Immature natural killer cell (primary cell): ENCODE results near the gene FAM228B. TPM values are rescaled to one million over a fixed set of nuclear protein-coding genes. Genes with fewer than 3 reads are reported as not detected.
"Not testable (repeated sequence)": the region's sequence is repeated elsewhere in the genome, so short reads cannot be mapped to it uniquely, and the experiment has no call there.

Experiments used
- DNase-seq, 3 donors: peaks; one replicate each; pipeline ENCODE4 v3.0.0; 2022; ENCODE audit warnings: mixed read lengths in 1 of 3
- H3K27ac Mint-ChIP-seq, 6 donors: one replicate each; pipeline ENCODE4 v1.8.0; 2020; ENCODE audit warnings: mixed read lengths in 6 of 6, mild to moderate bottlenecking in 5 of 6, inconsistent platforms in 4 of 6, moderate library complexity in 3 of 6
- H3K27me3 Mint-ChIP-seq, 3 donors: one replicate each; pipeline ENCODE4 v1.8.0; 2020 to 2021; ENCODE audit warnings: low read depth in 3 of 3, mild to moderate bottlenecking in 3 of 3, mixed read lengths in 3 of 3, moderate library complexity in 3 of 3, inconsistent platforms in 1 of 3
- H3K36me3 Mint-ChIP-seq, 3 donors: one replicate each; pipeline ENCODE4 v1.8.0; 2020; ENCODE audit warnings: mixed read lengths in 3 of 3, inconsistent platforms in 2 of 3, mild to moderate bottlenecking in 2 of 3
- H3K4me1 Mint-ChIP-seq, 2 donors: one replicate each; pipeline ENCODE4 v1.8.0; 2020; ENCODE audit warnings: inconsistent platforms in 2 of 2, mild to moderate bottlenecking in 2 of 2, mixed read lengths in 2 of 2, moderate library complexity in 1 of 2
- H3K4me3 Mint-ChIP-seq, 5 donors: one replicate each; pipeline ENCODE4 v1.8.0; 2020; ENCODE audit warnings: mild to moderate bottlenecking in 5 of 5, mixed read lengths in 5 of 5, inconsistent platforms in 3 of 5, moderate library complexity in 3 of 5
- H3K9me3 Mint-ChIP-seq, 6 donors: one replicate each; pipeline ENCODE4 v1.8.0; 2020; ENCODE audit warnings: mild to moderate bottlenecking in 6 of 6, mixed read lengths in 6 of 6, inconsistent platforms in 4 of 6, moderate library complexity in 3 of 6
- polyA plus RNA-seq, 3 donors: library from polyadenylated mRNA; unstranded; fragments of 300-500 nt; fragmentation: Illumina TruSeq; gene quantifications; one replicate each; pipeline ENCODE4 v1.2.3, GENCODE V29; 2021

Gene FAM228B
- polyA plus RNA-seq, 3 donors from 2014 or later, result 4.1 to 16.2 (median 16.1) TPM

- no peaks in the 10 kb centered on the region for H3K36me3 Mint-ChIP-seq
- H3K4me1 Mint-ChIP-seq, result no peaks in the 10 kb centered on the region
- no peak overlapping the region for H3K4me3 Mint-ChIP-seq
- peaks cover 0 to 2% (median 0%) of the 10 kb centered on the region in 3 donors for H3K27me3 Mint-ChIP-seq
- no peak overlapping the region for H3K27ac Mint-ChIP-seq
- H3K9me3 Mint-ChIP-seq, result no peaks in the 10 kb centered on the region
- no peak for DNase-seq
Measured at GRCh38 chr2:24179683-24180082, 56.4 kb downstream of the FAM228B start.

- no peak for DNase-seq
- Mint-ChIP-seq H3K4me3 (no peak overlapping the region), H3K4me1 (no peaks in the 10 kb centered on the region), H3K36me3 (peaks cover 0 to 1% (median 0%) of the 10 kb centered on the region in 3 donors), H3K27me3 (peaks cover 0 to 3% (median 0%) of the 10 kb centered on the region in 3 donors), H3K9me3 (no peaks in the 10 kb centered on the region), H3K27ac (no peak overlapping the region)
Measured at GRCh38 chr2:24181849-24182248, 58.6 kb downstream of the FAM228B start.

- Mint-ChIP-seq H3K4me1 (no peaks in the 10 kb centered on the region), H3K4me3 (no peak overlapping the region), H3K9me3 (no peaks in the 10 kb centered on the region), H3K27ac (no peak overlapping the region), H3K27me3 (peaks cover 0 to 3% (median 0%) of the 10 kb centered on the region in 3 donors), H3K36me3 (peaks cover 0 to 5% (median 4%) of the 10 kb centered on the region in 3 donors)
- no peak for DNase-seq
Measured at GRCh38 chr2:24182507-24182906, 59.2 kb downstream of the FAM228B start.

GRCh38 chr2:24183366-24184069, 60.2 kb downstream of the FAM228B start:
- Mint-ChIP-seq H3K27me3 (peaks cover 0 to 3% (median 0%) of the 10 kb centered on the region in 3 donors), H3K4me3 (no peak overlapping the region), H3K36me3 (peaks cover 0 to 5% (median 4%) of the 10 kb centered on the region in 3 donors), H3K4me1 (no peaks in the 10 kb centered on the region), H3K27ac (no peak overlapping the region), H3K9me3 (no peaks in the 10 kb centered on the region)
- no peak for DNase-seq

GRCh38 chr2:24189551-24189950, 66.3 kb downstream of the FAM228B start:
- no peak overlapping the region for H3K27ac Mint-ChIP-seq
- DNase-seq, result no peak
- peaks cover 0 to 15% (median 4%) of the 10 kb centered on the region in 3 donors for H3K36me3 Mint-ChIP-seq
- peaks cover 0 to 5% (median 1%) of the 10 kb centered on the region in 3 donors for H3K27me3 Mint-ChIP-seq
- no peak overlapping the region for H3K4me3 Mint-ChIP-seq
- H3K4me1 Mint-ChIP-seq, result no peaks in the 10 kb centered on the region
- no peaks in the 10 kb centered on the region for H3K9me3 Mint-ChIP-seq

GRCh38 chr2:24190503-24190902, 67.2 kb downstream of the FAM228B start:
- DNase-seq, result no peak
- Mint-ChIP-seq H3K36me3 (peaks cover 0 to 15% (median 4%) of the 10 kb centered on the region in 3 donors), H3K4me3 (no peak overlapping the region), H3K27me3 (peaks cover 0 to 5% (median 1%) of the 10 kb centered on the region in 3 donors), H3K9me3 (peaks cover 0 to 2% (median 0%) of the 10 kb centered on the region in 6 donors), H3K4me1 (no peaks in the 10 kb centered on the region), H3K27ac (no peak overlapping the region)

GRCh38 chr2:24191156-24191555, 67.9 kb downstream of the FAM228B start:
- peaks cover 0 to 3% (median 0%) of the 10 kb centered on the region in 6 donors for H3K9me3 Mint-ChIP-seq
- H3K27ac Mint-ChIP-seq, result no peak overlapping the region
- H3K4me3 Mint-ChIP-seq, result no peak overlapping the region
- peaks cover 0 to 15% (median 4%) of the 10 kb centered on the region in 3 donors for H3K36me3 Mint-ChIP-seq
- H3K4me1 Mint-ChIP-seq, result no peaks in the 10 kb centered on the region
- H3K27me3 Mint-ChIP-seq, result peaks cover 0 to 4% (median 1%) of the 10 kb centered on the region in 3 donors
- DNase-seq, result no peak

- Mint-ChIP-seq H3K36me3 (peaks cover 2 to 14% (median 4%) of the 10 kb centered on the region in 3 donors), H3K9me3 (peaks cover 0 to 5% (median 1%) of the 10 kb centered on the region in 6 donors), H3K27me3 (peaks cover 0 to 6% (median 3%) of the 10 kb centered on the region in 3 donors), H3K4me1 (no peaks in the 10 kb centered on the region), H3K4me3 (no peak overlapping the region), H3K27ac (no peak overlapping the region)
- no peak for DNase-seq
Measured at GRCh38 chr2:24191848-24192247, 68.6 kb downstream of the FAM228B start.

- not testable (repeated sequence) for H3K4me3 Mint-ChIP-seq, H3K27ac Mint-ChIP-seq, H3K27me3 Mint-ChIP-seq, DNase-seq, H3K4me1 Mint-ChIP-seq, H3K9me3 Mint-ChIP-seq
- H3K36me3 Mint-ChIP-seq, result peaks cover 6 to 23% (median 21%) of the 10 kb centered on the region in 3 donors
Measured at GRCh38 chr2:24197213-24197612, 73.9 kb downstream of the FAM228B start.

GRCh38 chr2:24199968-24200590, 76.8 kb downstream of the FAM228B start:
- Mint-ChIP-seq H3K27me3 (peaks cover 0 to 5% (median 3%) of the 10 kb centered on the region in 3 donors), H3K9me3 (peaks cover 0 to 7% (median 4%) of the 10 kb centered on the region in 6 donors), H3K4me3 (no peak overlapping the region), H3K27ac (no peak overlapping the region), H3K36me3 (peaks cover 24 to 46% (median 26%) of the 10 kb centered on the region in 3 donors), H3K4me1 (no peaks in the 10 kb centered on the region)
- DNase-seq, result no peak

- Mint-ChIP-seq H3K27me3 (peaks cover 0 to 5% (median 3%) of the 10 kb centered on the region in 3 donors), H3K27ac (peak overlapping the region in 2 of 6 donors; percentile 41 to 45), H3K9me3 (peaks cover 0 to 6% (median 4%) of the 10 kb centered on the region in 6 donors), H3K4me1 (no peaks in the 10 kb centered on the region), H3K4me3 (no peak overlapping the region), H3K36me3 (peaks cover 27 to 53% (median 29%) of the 10 kb centered on the region in 3 donors)
- no peak for DNase-seq
Measured at GRCh38 chr2:24200799-24201198, 77.5 kb downstream of the FAM228B start.

- H3K27ac Mint-ChIP-seq, result no peak overlapping the region
Measured at GRCh38 chr2:24203029-24203786, 79.9 kb downstream of the FAM228B start.

GRCh38 chr2:24203787-24204150, 80.5 kb downstream of the FAM228B start:
- DNase-seq, result no peak
- peak overlapping the region in 1 of 6 donors; percentile 23 for H3K27ac Mint-ChIP-seq
- no peaks in the 10 kb centered on the region for H3K9me3 Mint-ChIP-seq
- H3K4me3 Mint-ChIP-seq, result no peak overlapping the region
- peaks cover 34 to 69% (median 42%) of the 10 kb centered on the region in 3 donors for H3K36me3 Mint-ChIP-seq
- H3K27me3 Mint-ChIP-seq, result peaks cover 1 to 3% (median 2%) of the 10 kb centered on the region in 3 donors
- no peaks in the 10 kb centered on the region for H3K4me1 Mint-ChIP-seq

More at GRCh38 chr2:24203029-24203786, 79.9 kb downstream of the FAM228B start:
- Mint-ChIP-seq H3K27me3 (peaks cover 1 to 3% (median 2%) of the 10 kb centered on the region in 3 donors), H3K36me3 (peaks cover 32 to 66% (median 36%) of the 10 kb centered on the region in 3 donors), H3K9me3 (no peaks in the 10 kb centered on the region), H3K4me1 (no peaks in the 10 kb centered on the region), H3K4me3 (no peak overlapping the region)
- DNase-seq, result no peak
